Measurements from ENCODE around the gene CEP85. TPM values are rescaled to one million over a fixed set of nuclear protein-coding genes. Genes with fewer than 3 reads are reported as not detected.
A peak's percentile ranks its signal among the peaks of the same experiment; 100 is the strongest.

Gene CEP85
- total and polyA plus RNA-seq, 2 of the 13 experiments (the other 11 are each of a cell fraction or from before 2014, with no cell fraction given): 16.1 to 26.7 TPM

GRCh38 chr1:26233903-26234643 is at the start of gene CEP85 (continued):
- TF ChIP-seq THAP9 (CRISPR knock-in tag; IDR thresholded peaks at IDR 0.05; ENCODE audit: borderline replicate concordance): peak; percentile 90
- peak; percentile 45; the same call in 1 of the 2 replicates for TF ChIP-seq ZC3H13 (CRISPR knock-in tag; IDR thresholded peaks at IDR 0.05)
- TF ChIP-seq ZKSCAN1 (IDR thresholded peaks at IDR 0.05; ENCODE audit: low read length): no peak
- TF ChIP-seq PLRG1 (conservative IDR thresholded peaks at IDR 0.05): no peak
- peak; percentile 27; the same call in 1 of the 2 replicates for TF ChIP-seq AHR (CRISPR knock-in tag; IDR thresholded peaks at IDR 0.05)
- peak; percentile 33; the same call in 1 of the 2 replicates for TF ChIP-seq THRA (CRISPR knock-in tag; IDR thresholded peaks at IDR 0.05; ENCODE audit: borderline replicate concordance)
- 0 out of 2 replicates have a peak, but pooled peaks have one; percentile 0 for TF ChIP-seq FUBP1 (CRISPR knock-in tag; IDR thresholded peaks at IDR 0.05; ENCODE audit: borderline replicate concordance)
- TF ChIP-seq THAP7 (CRISPR knock-in tag; IDR thresholded peaks at IDR 0.05): peak; percentile 48; the same call in 1 of the 2 replicates
- peak; percentile 72; the same call in 1 of the 2 replicates for TF ChIP-seq FOXC1 (CRISPR knock-in tag; IDR thresholded peaks at IDR 0.05; ENCODE audit: borderline replicate concordance)
- no peak for TF ChIP-seq ATF5 (CRISPR knock-in tag; IDR thresholded peaks at IDR 0.05; ENCODE audit: low read depth)
- no peak for TF ChIP-seq HOXA7 (CRISPR knock-in tag; IDR thresholded peaks at IDR 0.05)
- no peak for TF ChIP-seq PPARG (CRISPR knock-in tag; conservative IDR thresholded peaks at IDR 0.05)
- peak; percentile 78 for TF ChIP-seq UBTF (CRISPR knock-in tag; IDR thresholded peaks at IDR 0.05)
- no peak for TF ChIP-seq ZNF326 (CRISPR knock-in tag; IDR thresholded peaks at IDR 0.05; ENCODE audit: borderline replicate concordance)
- TF ChIP-seq TERF1 (CRISPR knock-in tag; IDR thresholded peaks at IDR 0.05): no peak

All from HepG2 (cell line).